ENCODE measurements around the gene CCDC74B.
"Not testable (repeated sequence)": the region's sequence is repeated elsewhere in the genome, so short reads cannot be mapped to it uniquely, and the experiment has no call there.

Gene CCDC74B

DNA sequence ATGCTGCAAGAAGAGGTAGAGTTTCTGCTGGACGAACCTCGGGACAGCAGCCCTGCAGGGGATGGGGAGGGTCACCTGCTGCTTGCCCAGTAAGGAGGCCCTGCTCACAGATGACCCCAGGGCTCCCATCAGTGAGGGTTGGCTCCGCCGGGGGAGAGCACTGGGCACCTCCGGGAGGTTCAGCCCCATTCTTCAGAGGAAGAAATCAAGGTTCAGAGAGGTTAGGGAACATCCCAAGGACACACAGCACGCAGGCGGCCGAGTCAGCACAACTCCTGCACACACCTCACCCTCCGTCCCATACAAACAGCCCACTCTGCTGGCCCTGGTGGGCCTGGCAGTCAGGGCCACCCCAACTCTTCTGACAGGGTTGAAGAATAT lies 11.7 kb upstream of the CCDC74B start:
- no peak for DNase-seq (ENCODE audit: insufficient read length, low spot score)
- TF ChIP-seq, protein P1, sequence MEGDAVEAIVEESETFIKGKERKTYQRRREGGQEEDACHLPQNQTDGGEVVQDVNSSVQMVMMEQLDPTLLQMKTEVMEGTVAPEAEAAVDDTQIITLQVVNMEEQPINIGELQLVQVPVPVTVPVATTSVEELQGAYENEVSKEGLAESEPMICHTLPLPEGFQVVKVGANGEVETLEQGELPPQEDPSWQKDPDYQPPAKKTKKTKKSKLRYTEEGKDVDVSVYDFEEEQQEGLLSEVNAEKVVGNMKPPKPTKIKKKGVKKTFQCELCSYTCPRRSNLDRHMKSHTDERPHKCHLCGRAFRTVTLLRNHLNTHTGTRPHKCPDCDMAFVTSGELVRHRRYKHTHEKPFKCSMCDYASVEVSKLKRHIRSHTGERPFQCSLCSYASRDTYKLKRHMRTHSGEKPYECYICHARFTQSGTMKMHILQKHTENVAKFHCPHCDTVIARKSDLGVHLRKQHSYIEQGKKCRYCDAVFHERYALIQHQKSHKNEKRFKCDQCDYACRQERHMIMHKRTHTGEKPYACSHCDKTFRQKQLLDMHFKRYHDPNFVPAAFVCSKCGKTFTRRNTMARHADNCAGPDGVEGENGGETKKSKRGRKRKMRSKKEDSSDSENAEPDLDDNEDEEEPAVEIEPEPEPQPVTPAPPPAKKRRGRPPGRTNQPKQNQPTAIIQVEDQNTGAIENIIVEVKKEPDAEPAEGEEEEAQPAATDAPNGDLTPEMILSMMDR (IDR thresholded peaks at IDR 0.05; ENCODE audit: insufficient read depth, missing control alignments), result no peak
- FAIRE-seq, result no peak

GRCh38 chr2:130155956-130156623 lies 11.2 kb upstream of the CCDC74B start:
- not testable (repeated sequence) for FAIRE-seq; DNase-seq (ENCODE audit: insufficient read length, low spot score)

GRCh38 chr2:130154773-130155765 lies 10.2 kb upstream of the CCDC74B start:
- TF ChIP-seq, protein P1 (IDR thresholded peaks at IDR 0.05; ENCODE audit: insufficient read depth, missing control alignments), result no peak
- no peak for FAIRE-seq
- no peak for DNase-seq (ENCODE audit: insufficient read length, low spot score)

More at GRCh38 chr2:130155956-130156623, 11.2 kb upstream of the CCDC74B start:
- TF ChIP-seq, protein P1 (IDR thresholded peaks at IDR 0.05; ENCODE audit: insufficient read depth, missing control alignments), result peak; percentile 55

DNA sequence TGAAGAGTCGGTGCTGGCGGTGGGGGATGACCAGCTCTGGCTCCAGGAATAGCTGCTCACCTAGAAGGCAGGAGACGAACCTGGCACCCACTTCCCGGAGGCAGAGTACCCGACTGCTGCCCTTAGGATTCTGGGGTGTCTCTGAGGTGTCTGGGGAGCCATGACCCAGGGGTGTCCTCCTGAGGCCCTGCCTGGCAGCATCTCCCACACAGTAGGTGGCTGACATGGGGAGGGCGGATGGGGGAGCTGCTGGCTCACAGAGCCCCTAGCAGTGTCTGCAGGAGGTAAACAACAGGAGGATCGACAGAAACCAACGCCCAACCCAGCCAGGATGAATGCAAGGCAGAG lies 9.5 kb upstream of the CCDC74B start:
- not testable (repeated sequence) for DNase-seq (ENCODE audit: insufficient read length, low spot score); FAIRE-seq

- not testable (repeated sequence) for FAIRE-seq; DNase-seq (ENCODE audit: insufficient read length, low spot score)
Measured at GRCh38 chr2:130153721-130154422, 9.0 kb upstream of the CCDC74B start.

DNA sequence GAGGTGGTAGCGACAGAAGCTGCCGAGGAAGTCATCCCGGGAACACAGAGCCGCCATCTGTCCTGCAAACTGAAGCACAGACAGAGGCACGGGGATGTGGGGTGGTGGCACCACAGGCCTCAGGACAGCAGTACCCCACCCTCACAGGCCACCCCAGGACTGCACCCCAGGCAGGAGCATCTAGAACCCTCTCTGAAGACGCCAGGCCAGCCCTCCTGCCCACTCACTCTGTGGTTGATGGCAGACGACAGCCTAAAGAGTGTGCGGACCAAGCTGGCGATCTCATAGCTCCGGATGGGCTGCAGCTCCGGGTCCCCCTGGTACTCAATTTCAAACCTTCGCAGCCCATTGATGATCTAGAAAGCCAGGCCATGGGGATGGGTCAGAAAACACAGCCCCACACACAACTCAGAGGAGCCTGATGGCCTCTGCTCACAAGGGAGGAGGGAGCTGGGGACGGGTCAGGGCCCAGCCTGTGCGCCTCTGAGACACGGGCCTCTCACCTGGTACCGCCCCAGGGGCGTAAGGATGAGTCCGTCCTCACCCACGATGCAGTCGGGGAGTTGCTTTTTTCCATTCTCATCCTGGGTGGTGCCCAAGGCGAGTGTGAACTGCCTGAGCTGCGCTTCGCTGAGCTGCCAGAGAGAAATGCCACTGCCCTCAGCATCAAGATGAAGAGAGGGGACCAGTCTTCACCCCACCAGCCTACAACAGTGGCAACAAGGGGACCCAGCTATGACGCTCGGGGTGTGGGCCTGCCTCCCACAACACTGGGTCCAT lies 8.1 kb upstream of the CCDC74B start:
- TF ChIP-seq, protein P1 (IDR thresholded peaks at IDR 0.05; ENCODE audit: insufficient read depth, missing control alignments), result no peak
- FAIRE-seq (no peak), DNase-seq (ENCODE audit: insufficient read length, low spot score) (no peak)

- FAIRE-seq; DNase-seq (ENCODE audit: insufficient read length, low spot score): not testable (repeated sequence)
Measured at GRCh38 chr2:130152136-130152815, 7.4 kb upstream of the CCDC74B start.

- not testable (repeated sequence) for FAIRE-seq; DNase-seq (ENCODE audit: insufficient read length, low spot score)
Measured at GRCh38 chr2:130151145-130151512, 6.2 kb upstream of the CCDC74B start.

Data from D721Med (cell line).